Neutrophil (primary cell): Measurements from ENCODE around the gene FHOD1.

Source experiments
- H3K27ac ChIP-seq: fragments of 200-600 bp; sonication (generic); 2 replicates; pipeline ENCODE4 v1.5.1; 2016; ENCODE audit warnings: mild to moderate bottlenecking, moderate library complexity
- H3K27me3 ChIP-seq: fragments of 200-600 bp; sonication (generic); 2 replicates; pipeline ENCODE4 v1.6.0; 2016; ENCODE audit warnings: mild to moderate bottlenecking
- H3K36me3 ChIP-seq: fragments of 200-600 bp; sonication (generic); 2 replicates; pipeline ENCODE4 v1.5.1; 2017
- H3K4me1 ChIP-seq, 2 experiments: fragments of 200-600 bp in 1 of 2; sonication (generic) in 1 of 2; 1 replicate in 1 of 2; 2 replicates in 1 of 2; pipeline versions ENCODE4 v1.5.1 to v1.6.1; 2013 to 2016; ENCODE audit warnings: low read depth in 1 of 2, low read length in 1 of 2, mild to moderate bottlenecking in 1 of 2, moderate library complexity in 1 of 2; ENCODE audit not compliant: control insufficient read depth in 1 of 2, insufficient read depth in 1 of 2
- H3K4me3 ChIP-seq, 2 experiments: fragments of 200-600 bp in 1 of 2; sonication (generic) in 1 of 2; 1 replicate in 1 of 2; 2 replicates in 1 of 2; pipeline ENCODE4 v1.5.1; 2013 to 2016; ENCODE audit warnings: low read depth in 1 of 2, low read length in 1 of 2, mild to moderate bottlenecking in 1 of 2, moderate library complexity in 1 of 2
- H3K9me3 ChIP-seq: fragments of 200-600 bp; sonication (generic); 2 replicates; pipeline ENCODE4 v1.5.1; 2016
- CTCF ChIP-seq: fragments of 200-600 bp; sonication (generic); IDR thresholded peaks from 2 replicates; pipeline ENCODE4 v1.5.1; 2016; ENCODE audit warnings: antibody characterized with exemption

Gene FHOD1

GRCh38 chr16:67207249-67208091, 39.8 kb downstream of the FHOD1 start:
- no peak for TF ChIP-seq CTCF
- Histone ChIP-seq H3K4me3 (no peak overlapping the region), H3K27me3 (no peaks in the 10 kb centered on the region), H3K36me3 (peaks cover 64% of the 10 kb centered on the region), H3K9me3 (no peaks in the 10 kb centered on the region), H3K27ac (no peak overlapping the region), H3K4me1 (no peaks in the 10 kb centered on the region)

GRCh38 chr16:67206838-67207248, 40.4 kb downstream of the FHOD1 start:
- H3K27ac ChIP-seq = no peak overlapping the region
- TF ChIP-seq CTCF = no peak
- H3K27me3 ChIP-seq = no peaks in the 10 kb centered on the region
- H3K4me1 ChIP-seq = no peaks in the 10 kb centered on the region
- no peaks in the 10 kb centered on the region for H3K9me3 ChIP-seq
- peaks cover 70% of the 10 kb centered on the region for H3K36me3 ChIP-seq
- no peak overlapping the region for H3K4me3 ChIP-seq

GRCh38 chr16:67206129-67206837, 41.0 kb downstream of the FHOD1 start:
- Histone ChIP-seq H3K4me1 (no peaks in the 10 kb centered on the region), H3K9me3 (no peaks in the 10 kb centered on the region), H3K27ac (no peak overlapping the region), H3K4me3 (no peak overlapping the region), H3K36me3 (peaks cover 72% of the 10 kb centered on the region), H3K27me3 (no peaks in the 10 kb centered on the region)
- TF ChIP-seq CTCF = no peak

- Histone ChIP-seq H3K36me3 (peaks cover 80% of the 10 kb centered on the region), H3K27ac (no peak overlapping the region), H3K4me3 (no peak overlapping the region), H3K27me3 (no peaks in the 10 kb centered on the region), H3K4me1 (no peaks in the 10 kb centered on the region), H3K9me3 (no peaks in the 10 kb centered on the region)
- TF ChIP-seq CTCF = no peak
Observed at GRCh38 chr16:67204076-67204475, 43.2 kb downstream of the FHOD1 start.

GRCh38 chr16:67202956-67203493, 44.3 kb downstream of the FHOD1 start:
- Histone ChIP-seq H3K9me3 (no peaks in the 10 kb centered on the region), H3K4me3 (no peak overlapping the region), H3K27ac (no peak overlapping the region), H3K4me1 (no peaks in the 10 kb centered on the region), H3K36me3 (peaks cover 90% of the 10 kb centered on the region), H3K27me3 (no peaks in the 10 kb centered on the region)
- no peak for TF ChIP-seq CTCF
